ENCODE data around the gene ATP10A. TPM values are rescaled to one million over a fixed set of nuclear protein-coding genes. Genes with fewer than 3 reads are reported as not detected.

ATP10A gene
- polyA plus RNA-seq, 1 donor (not counting 4 experiments of a cell fraction or from before 2014, with no cell fraction given), result not detected

GRCh38 chr15:25717127-25717456, 146.0 kb downstream of the ATP10A start:
- no peak overlapping the region for H3K27ac ChIP-seq (ENCODE audit: control insufficient read depth, insufficient read depth, low read length)
- dilution Hi-C loops (cut with MboI; ENCODE audit: extremely low pct_ligation_motif_present, low sequenced_read_pairs), result no loop called here
- no peak for DNase-seq (ENCODE audit: low read depth, low spot score)
- H3K79me2 ChIP-seq (ENCODE audit: control insufficient read depth, insufficient read depth, low read length), result no peaks in the 10 kb centered on the region
- H3K27me3 ChIP-seq (ENCODE audit: control insufficient read depth, extremely low read depth, insufficient read depth, low read length), result no peaks in the 10 kb centered on the region
- H4K20me1 ChIP-seq (ENCODE audit: control insufficient read depth, extremely low read depth, insufficient read depth, low read length), result no peaks in the 10 kb centered on the region
- no peak for FAIRE-seq
- H3K36me3 ChIP-seq (ENCODE audit: control insufficient read depth in 2 of 2, extremely low read depth in 1 of 2, insufficient read depth in 2 of 2, low read length in 2 of 2), result no peaks in the 10 kb centered on the region
- H3K9me1 ChIP-seq (ENCODE audit: control insufficient read depth, extremely low read depth, insufficient read depth, low read length), result no peaks in the 10 kb centered on the region
- H3K4me1 ChIP-seq (ENCODE audit: control insufficient read depth, extremely low read depth, insufficient read depth, low read length), result no peaks in the 10 kb centered on the region
- TF ChIP-seq CTCF (optimal IDR thresholded peaks at IDR 0.05 in 1 of 3, IDR thresholded peaks at IDR 0.05 in 1 of 3, conservative IDR thresholded peaks at IDR 0.05 in 1 of 3; ENCODE audit: extremely low read depth in 1 of 3, insufficient read depth in 2 of 3, low read length in 3 of 3) (no peak), EZH2 (IDR thresholded peaks at IDR 0.05; ENCODE audit: low read length) (no peak)
- no peak overlapping the region for H2AFZ ChIP-seq (ENCODE audit: control insufficient read depth, low read length)
- H3K4me3 ChIP-seq (ENCODE audit: control insufficient read depth in 2 of 3, extremely low read depth in 1 of 3, insufficient read depth in 2 of 3, low read depth in 1 of 3, low read length in 3 of 3), result no peak overlapping the region
- H3K4me2 ChIP-seq (ENCODE audit: control insufficient read depth, extremely low read depth, insufficient read depth, low read depth, low read length), result no peak overlapping the region
- peaks cover 15% of the 10 kb centered on the region for H3K9me3 ChIP-seq (ENCODE audit: control insufficient read depth, low read depth, low read length)
- H3K9ac ChIP-seq (ENCODE audit: control insufficient read depth, extremely low read depth, insufficient read depth, low read length), result no peak overlapping the region

GRCh38 chr15:25716414-25717126, 146.6 kb downstream of the ATP10A start:
- Histone ChIP-seq H3K36me3 (ENCODE audit: control insufficient read depth in 2 of 2, extremely low read depth in 1 of 2, insufficient read depth in 2 of 2, low read length in 2 of 2) (no peaks in the 10 kb centered on the region), H3K4me1 (ENCODE audit: control insufficient read depth, extremely low read depth, insufficient read depth, low read length) (no peaks in the 10 kb centered on the region), H4K20me1 (ENCODE audit: control insufficient read depth, extremely low read depth, insufficient read depth, low read length) (no peaks in the 10 kb centered on the region), H3K27me3 (ENCODE audit: control insufficient read depth, extremely low read depth, insufficient read depth, low read length) (no peaks in the 10 kb centered on the region), H3K79me2 (ENCODE audit: control insufficient read depth, insufficient read depth, low read length) (no peaks in the 10 kb centered on the region), H2AFZ (ENCODE audit: control insufficient read depth, low read length) (no peak overlapping the region), H3K27ac (ENCODE audit: control insufficient read depth, insufficient read depth, low read length) (no peak overlapping the region), H3K9me1 (ENCODE audit: control insufficient read depth, extremely low read depth, insufficient read depth, low read length) (no peaks in the 10 kb centered on the region), H3K9ac (ENCODE audit: control insufficient read depth, extremely low read depth, insufficient read depth, low read length) (no peak overlapping the region), H3K9me3 (ENCODE audit: control insufficient read depth, low read depth, low read length) (peaks cover 15% of the 10 kb centered on the region), H3K4me3 (ENCODE audit: control insufficient read depth in 2 of 3, extremely low read depth in 1 of 3, insufficient read depth in 2 of 3, low read depth in 1 of 3, low read length in 3 of 3) (no peak overlapping the region), H3K4me2 (ENCODE audit: control insufficient read depth, extremely low read depth, insufficient read depth, low read depth, low read length) (no peak overlapping the region)
- dilution Hi-C loops (cut with MboI; ENCODE audit: extremely low pct_ligation_motif_present, low sequenced_read_pairs), result no loop called here
- FAIRE-seq (no peak), DNase-seq (ENCODE audit: low read depth, low spot score) (no peak)
- TF ChIP-seq CTCF (optimal IDR thresholded peaks at IDR 0.05 in 1 of 3, IDR thresholded peaks at IDR 0.05 in 1 of 3, conservative IDR thresholded peaks at IDR 0.05 in 1 of 3; ENCODE audit: extremely low read depth in 1 of 3, insufficient read depth in 2 of 3, low read length in 3 of 3) (no peak), EZH2 (IDR thresholded peaks at IDR 0.05; ENCODE audit: low read length) (no peak)
